Measurements from ENCODE around the gene MED29.

MED29 gene

GRCh38 chr19:39400061-39400460 lies 8.9 kb downstream of the MED29 start:
- no peak for TF ChIP-seq CTCF (IDR thresholded peaks at IDR 0.05; ENCODE audit: insufficient read depth, missing control alignments)
- no peak for FAIRE-seq

DNA sequence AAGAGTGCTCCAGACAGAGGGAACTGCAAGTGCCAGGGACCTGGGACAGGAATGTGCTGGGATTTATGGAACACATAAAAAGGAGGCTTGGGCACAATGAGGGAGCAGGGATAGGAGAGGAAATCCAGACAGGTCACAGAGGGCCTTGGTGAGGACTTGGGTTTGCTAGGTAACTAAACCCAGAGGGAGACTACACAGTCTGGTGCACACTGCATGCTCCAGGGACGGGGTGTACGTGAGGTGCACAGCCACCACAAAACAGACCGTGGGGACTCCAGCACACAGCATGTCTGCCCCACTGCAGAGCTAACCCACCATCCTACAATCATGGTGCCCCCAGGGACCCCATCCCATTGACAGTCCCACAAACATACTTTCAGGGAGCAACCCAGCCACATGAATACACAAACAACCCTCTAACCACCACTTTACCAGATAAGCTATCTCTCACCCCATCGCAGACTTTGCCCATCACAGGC lies 9.9 kb downstream of the MED29 start:
- FAIRE-seq = no peak
- DNase-seq (ENCODE audit: insufficient read length, low spot score) = no peak
- TF ChIP-seq CTCF (IDR thresholded peaks at IDR 0.05; ENCODE audit: insufficient read depth, missing control alignments) = no peak

More at GRCh38 chr19:39400061-39400460, 8.9 kb downstream of the MED29 start:
- DNase-seq (ENCODE audit: insufficient read length, low spot score) = no peak

- no peak for TF ChIP-seq CTCF (IDR thresholded peaks at IDR 0.05; ENCODE audit: insufficient read depth, missing control alignments)
- no peak for FAIRE-seq
- no peak for DNase-seq (ENCODE audit: insufficient read length, low spot score)
Observed at GRCh38 chr19:39401549-39402345, 10.6 kb downstream of the MED29 start.

DNA sequence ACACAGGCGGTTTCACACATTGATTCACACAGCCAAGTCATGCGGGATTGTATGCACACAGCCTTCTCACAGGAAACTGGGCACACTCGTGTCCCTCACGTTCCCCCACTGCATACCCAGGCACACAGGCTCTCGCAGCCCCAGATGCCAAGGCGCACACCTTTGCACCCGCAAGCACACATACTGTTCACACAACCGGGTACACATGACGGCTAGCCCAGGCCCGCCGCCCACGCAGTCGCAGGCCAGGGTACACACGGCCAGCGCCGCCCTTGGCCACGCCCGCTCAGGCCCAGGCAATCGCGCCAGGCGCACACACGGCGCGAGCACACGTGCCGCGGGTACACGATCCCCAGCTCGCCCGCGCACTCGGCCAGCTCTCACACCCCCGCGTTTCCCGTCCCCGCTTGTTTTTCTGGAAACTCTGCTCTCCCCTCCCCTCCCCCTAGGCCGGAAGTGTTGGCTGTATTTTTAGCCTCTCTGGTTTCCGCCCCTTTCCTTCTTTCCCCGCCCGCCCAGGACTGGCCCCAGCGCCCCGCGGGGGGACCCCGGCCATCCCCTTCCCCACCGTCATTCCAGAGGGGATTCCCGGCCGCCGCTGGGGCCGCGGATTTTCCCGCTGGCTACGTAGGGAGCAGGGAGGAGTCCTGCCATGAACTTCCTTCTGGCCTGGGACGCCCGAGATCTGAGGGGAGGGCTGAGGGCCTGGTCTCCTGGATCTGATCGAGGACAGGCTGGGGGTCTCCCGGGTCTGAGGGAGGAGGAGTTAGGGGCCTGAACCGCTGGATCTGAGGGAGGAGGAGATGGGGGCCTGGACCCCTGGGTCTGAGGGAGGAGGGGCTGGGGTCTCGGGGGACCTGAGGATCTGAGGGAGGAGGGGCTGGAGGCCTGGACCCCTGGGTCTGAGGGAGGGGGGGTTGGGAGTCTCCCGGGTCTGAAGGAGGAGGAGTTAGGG lies 11.4 kb downstream of the MED29 start:
- FAIRE-seq (no peak), DNase-seq (ENCODE audit: insufficient read length, low spot score) (no peak)
- TF ChIP-seq CTCF (IDR thresholded peaks at IDR 0.05; ENCODE audit: insufficient read depth, missing control alignments) = no peak

- DNase-seq (ENCODE audit: insufficient read length, low spot score) = peak; percentile 87
- no peak for TF ChIP-seq CTCF (IDR thresholded peaks at IDR 0.05; ENCODE audit: insufficient read depth, missing control alignments)
- no peak for FAIRE-seq
Observed at GRCh38 chr19:39403331-39404312, 12.4 kb downstream of the MED29 start.

GRCh38 chr19:39405261-39405957 lies 14.2 kb downstream of the MED29 start:
- no peak for FAIRE-seq
- no peak for DNase-seq (ENCODE audit: insufficient read length, low spot score)
- TF ChIP-seq CTCF (IDR thresholded peaks at IDR 0.05; ENCODE audit: insufficient read depth, missing control alignments) = no peak
